Renal pelvis (tissue), 4 donors: ENCODE measurements around the gene PROX1. TPM values are rescaled to one million over a fixed set of nuclear protein-coding genes. Genes with fewer than 3 reads are reported as not detected.

ENCODE experiments used
- DNase-seq: peaks from one replicate; pipeline ENCODE4 v3.0.0-alpha.2; 2013
- polyA plus RNA-seq, 3 donors: library from polyadenylated mRNA; unstranded; fragments of 120-200 nt; gene quantifications; one replicate each; pipeline ENCODE4 v1.2.1, GENCODE V29; 2013; ENCODE audit not compliant: insufficient read length in 3 of 3

The PROX1 gene
- polyA plus RNA-seq, 3 donors, result 6.0 to 7.4 (median 6.7) TPM

DNA sequence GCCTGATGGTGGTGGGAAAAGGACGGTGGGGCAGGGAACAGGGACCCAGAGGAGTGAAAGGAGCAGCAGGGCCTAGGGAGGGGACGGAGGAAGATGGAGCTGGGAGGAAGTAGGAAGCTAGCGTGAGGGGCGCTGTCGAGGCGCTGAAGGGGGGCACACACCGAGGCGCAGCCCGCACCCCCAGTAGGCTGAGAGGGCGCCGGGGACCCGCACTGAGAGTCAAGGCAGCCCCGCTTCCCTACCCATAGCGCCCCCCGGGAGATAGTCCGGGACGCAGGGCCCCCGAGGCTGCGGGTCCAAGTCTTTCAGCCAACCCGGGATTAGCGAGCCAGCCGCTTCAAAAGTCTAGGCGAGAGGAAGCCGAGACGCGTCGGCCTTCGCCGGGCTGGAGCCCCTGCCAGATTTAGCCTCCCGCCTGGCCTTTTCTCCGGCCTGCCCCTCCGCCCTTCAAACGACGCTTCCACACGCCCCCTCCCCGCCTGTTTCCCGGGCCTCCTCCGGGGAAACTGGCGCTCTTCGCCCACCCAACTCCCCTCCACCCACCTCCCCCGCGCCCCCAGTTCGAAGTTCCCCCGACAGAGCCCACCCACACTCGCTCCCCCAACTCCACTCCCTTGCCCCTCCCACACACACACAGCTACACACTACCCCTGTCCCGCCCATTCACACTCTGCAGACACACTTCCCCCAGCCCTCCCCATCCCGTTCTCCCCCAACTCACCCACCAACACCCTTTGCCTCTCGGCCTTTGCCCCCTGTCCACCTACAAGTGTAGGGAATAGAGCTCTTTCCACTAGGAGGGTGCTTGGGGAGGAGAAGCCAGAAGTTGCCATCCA lies 7.8 kb upstream of the PROX1 start:
- DNase-seq, result no peak

DNA sequence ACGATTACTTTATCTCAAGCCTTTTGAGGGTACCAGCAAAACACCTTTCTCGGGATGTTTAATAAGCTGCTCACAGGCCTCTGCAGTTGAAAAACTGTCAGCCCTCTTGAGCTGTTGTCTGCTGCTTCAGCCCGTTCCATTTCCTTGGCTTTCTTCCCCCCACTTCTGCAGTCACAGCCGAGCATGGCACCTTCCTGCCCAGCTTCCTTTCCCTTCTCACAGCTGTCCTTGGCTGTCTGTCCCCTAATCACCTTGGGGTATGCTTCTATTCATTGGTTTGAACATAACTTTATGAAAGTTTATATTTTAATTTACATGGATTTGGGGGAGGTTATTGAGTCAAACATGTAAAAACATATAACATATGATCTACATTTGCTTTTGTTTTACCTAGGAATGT lies 6.9 kb upstream of the PROX1 start:
- DNase-seq, result no peak

DNA sequence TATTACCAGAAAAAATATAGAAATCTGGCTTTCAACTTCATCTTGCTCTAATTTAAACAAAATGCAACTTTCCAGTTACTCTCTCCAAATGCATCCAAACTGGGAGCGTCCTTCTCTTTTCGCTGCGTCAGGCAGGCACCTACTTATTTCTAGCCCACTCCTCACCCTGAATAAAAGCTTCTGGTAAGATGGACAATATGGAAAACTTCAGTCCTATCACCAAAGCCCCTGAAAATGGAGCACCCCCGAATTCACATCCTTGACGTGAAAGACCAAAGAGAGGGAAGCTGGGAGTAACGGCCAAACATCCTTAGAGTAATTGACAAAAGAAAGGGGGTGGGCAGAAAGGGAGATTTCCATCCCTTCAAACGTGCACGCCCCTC lies 5.5 kb upstream of the PROX1 start:
- no peak for DNase-seq

DNA sequence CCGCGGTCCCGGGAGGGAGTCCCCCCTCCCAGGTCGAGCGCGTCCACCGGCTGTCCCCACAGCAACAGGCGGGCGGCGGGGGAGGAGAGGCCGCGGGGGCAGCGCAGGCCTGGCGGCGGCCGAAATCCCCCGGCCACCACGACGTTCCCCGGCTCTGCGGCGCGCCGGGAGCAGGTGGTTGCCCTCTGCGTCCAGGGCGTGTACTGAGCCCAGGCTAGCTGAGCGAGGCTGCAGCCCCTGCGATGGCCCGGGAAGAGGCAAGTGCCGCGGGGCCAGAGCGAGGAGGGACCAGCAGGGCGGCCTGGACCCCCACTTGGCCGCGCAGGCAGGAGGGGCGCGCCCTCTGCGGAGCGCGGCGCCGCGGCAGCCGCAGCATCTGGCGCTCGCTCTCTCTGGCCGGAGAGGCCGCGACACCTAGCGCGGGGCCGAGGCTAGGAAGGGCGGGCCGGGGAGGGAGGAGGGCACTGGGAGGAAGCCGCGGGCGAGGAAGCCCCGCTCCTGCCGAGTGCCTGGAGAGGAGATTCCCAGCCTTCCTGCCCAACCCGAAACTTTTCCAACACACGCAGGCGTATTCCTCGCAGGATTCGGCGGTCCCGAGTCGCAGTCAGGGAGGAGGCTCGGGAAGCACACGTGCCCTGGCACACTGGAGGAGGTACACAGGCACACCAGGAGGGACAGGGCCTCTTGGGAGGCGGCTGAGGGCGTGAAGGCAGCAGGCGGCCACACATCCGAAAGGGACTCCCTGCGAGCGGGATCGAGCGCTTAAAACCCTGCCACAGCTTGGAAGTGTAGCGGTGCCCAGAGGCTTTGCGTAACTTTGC lies 4.9 kb upstream of the PROX1 start:
- no peak for DNase-seq

DNA sequence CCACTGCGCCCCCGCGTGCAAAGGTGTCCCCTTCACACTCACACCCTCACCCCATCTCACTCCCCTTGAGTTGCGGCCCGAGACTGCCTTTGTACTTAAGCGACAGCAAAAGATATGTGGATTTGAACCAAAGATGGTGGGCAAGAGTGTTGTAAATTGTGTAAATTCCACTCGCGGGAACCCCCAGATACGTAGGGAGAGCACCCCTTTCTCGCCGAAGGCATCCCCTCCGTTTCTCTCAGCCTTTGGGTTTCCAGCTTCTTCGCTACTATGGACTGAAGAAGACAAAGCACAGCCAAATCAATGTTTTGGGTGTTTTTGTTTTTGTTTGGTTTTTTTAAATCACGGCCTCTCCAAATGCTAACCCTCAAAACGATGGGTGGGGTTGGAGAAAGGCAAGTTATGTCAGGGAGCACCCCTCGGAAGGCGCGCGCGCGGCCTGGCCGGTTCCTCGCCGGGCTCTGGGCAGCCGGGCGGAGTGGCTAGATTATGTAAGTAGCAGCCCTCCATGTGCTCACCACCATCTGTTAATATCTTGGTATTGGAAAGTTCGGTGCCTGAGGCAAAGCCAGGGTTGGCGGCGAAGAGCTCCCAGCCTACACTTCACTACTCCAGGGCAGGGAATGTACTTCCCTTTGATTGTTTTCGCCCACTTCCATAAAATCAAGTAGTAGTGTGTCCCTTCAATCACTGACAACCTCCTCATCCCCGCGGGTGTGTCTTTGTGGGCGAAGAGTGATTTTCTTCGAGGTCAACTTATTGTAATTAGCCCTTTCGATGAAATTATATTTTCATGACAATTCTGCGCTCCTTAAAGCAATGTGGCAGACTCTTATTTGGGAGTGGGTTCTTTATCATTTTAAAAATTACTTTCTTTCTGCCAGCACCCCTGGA lies 4.0 kb upstream of the PROX1 start:
- DNase-seq, result no peak

DNA sequence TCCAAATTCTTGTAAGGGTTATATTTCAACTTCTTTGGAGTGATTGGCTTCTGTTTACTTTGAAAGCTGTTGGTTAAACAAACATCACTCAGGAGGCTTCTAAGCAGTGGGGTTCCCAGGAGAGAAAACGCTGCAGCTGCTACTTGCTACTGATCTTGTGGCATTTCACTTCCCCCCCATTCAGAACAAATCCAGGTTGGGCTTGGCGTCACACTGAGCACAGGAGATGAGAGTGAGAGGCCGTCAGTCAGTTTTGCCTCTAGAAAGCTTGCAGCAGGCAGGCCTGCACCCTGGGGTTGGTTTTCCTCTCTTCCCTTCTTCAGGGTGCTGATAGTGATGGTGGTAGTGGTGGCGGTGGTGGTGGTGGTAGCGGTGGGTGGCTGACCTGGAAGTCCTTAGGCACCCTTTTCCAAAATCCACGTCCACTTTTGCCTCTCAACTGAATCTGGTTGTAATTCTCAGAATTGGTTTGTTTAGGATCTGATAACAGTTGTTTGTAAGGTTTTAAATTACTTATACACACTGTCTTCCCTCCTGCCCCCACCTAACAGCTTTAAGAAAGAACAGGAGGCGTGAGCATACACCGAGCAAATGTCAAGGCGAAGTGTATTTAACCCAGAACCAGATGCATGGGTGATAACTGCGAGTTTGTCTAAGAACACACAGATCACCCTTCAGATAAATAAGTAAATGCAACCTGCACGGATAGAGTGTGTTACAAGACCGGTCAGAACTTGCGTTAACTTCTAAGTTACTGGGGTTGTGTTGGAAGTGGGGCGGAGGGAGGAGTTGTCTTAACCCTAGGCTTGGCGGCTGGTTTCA lies 3.2 kb upstream of the PROX1 start:
- DNase-seq, result no peak

DNA sequence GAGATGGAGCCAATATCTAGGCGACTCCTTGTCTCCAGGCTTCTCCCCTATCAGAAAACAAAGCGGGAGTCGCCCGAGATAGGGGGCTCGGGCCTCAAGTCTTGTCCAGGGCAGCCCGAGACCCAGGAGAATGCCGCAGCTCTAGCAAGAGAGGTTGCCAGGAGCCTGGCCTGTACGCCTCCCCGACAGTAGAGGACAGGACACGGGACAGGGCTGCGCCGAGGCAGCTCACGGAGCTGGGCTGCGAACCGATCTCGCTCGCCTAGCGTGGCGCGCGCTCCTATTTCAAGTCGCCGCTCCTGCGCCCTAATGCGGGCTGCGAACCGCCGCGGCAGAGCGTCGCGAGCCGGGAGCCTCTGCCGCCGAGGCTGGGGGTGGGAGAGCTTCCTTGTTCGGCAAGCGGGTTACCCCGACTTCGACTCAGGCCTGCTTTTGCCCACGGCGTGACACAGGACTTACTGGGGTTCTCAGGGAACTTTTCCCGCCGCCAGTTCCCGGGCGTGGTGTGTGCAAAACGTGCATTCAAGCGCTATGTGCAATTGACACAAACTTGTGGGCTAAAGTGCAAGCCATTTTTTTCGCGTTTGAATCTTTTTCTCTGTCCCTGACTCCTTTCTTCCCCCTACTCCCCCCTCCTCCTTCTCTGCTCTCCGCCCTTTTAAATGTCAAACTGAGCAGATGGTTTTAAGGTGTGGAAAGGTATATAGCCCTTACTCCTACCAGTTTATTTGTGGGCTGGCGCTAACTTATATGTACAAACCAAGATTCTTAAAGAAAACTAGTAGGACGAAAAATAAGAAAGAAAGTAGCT lies 2.4 kb upstream of the PROX1 start:
- no peak for DNase-seq

DNA sequence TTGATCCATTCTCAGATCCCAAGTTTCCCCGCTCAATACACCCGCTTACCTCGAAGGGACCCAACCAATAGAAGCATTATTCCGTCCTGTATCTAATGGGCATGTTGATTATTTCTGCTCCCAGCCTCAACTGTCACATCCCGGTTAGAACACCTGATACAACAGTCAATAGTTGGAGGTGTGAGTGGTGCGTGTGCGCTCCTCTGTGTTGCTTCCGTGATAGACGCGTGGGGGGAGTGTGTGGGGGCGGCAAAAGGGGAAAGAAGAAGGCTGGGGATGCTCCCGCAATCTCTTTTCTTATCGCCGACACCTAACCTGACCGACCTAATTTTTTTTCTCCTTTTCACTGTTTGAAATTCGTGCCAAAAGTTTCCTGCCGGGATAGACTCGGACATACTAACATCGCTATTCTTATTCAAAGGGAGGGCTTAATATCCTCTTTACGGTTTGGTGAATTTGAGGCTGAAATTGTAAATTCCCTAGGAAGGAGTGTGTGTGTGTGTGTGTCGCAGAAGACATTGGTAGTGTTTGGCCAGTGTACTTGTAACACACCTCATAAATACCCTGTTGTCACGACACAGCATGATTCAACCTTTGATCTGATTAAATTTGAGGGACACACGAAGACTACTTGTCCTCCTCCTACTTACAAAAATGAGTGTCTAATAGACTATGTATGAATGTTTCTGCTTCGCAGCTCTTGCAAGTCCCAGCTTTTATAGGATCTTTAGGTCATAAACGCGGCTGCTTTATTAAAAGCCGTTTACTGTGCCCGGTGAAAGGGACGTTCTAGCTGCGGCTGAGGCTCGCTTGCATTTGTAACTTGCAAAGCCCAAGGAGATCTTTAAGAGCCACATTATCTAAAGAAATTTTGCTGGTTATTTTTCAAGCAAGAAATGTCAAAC lies 1.5 kb upstream of the PROX1 start:
- DNase-seq, result no peak

DNA sequence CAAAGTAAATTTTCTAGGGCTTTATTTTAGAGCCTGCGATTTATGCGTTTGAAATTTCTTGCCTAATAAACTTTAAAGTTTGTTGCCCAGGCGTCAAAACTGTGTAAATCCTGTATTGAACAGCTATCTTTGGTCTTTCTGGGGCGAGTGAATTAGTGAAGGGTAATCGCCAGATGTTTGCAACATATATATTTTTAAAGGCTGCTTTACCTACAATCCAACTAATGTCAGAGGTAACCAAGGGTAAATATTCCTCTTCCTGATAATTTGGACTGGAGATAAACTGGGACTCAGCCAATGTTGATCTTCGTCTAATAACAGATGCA lies 885 bp upstream of the PROX1 start:
- no peak for DNase-seq

DNA sequence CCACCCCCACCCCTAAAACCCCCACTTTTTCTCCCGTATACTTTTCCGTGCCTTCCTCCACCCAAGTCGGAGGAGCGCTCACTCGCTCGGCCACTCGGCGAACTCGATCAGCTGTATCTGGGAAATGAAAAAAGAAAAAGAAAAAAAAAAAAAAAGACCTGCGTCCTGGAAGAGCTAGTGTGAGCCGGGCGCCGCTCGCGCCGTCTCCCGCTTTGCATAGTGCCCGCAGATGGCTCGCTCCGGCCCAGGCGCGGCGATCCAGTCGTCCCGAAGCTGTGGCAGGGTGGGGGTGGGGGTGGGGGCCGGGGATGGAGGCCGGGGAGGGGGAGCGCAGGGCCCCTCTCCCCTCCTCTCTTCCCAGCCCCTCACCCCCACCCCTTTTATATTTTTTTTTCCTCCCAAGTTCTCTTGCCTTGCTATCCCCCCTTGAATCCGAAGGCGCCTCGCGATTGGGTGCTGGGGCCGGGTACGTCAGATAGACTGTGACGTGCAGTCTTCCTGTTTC lies 299 bp upstream of the PROX1 start:
- DNase-seq, result no peak

DNA sequence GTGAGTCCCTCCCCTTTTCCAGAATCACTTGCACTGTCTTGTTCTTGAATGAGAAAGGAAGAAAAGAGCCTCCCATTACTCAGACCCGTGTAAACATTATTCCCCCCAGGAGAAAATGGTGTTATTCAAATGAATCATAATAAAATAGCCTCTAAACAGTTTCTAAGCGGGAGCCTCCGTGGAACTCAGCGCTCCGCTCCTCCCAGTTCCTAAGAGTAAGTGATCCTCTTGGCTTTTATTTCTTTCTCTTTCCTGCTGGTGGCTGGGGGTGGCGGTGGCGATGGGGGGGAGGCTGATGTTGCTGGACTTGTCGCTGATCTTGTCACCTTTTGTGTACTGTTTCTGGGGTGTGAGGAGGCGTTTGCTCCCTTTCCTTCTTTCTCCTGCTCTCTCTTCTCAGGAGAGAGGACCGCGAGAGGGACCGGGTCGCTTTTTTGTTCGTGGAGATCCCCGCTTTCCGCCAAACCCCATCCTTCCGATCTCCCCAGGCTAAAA lies 781 bp downstream of the PROX1 start:
- no peak for DNase-seq

DNA sequence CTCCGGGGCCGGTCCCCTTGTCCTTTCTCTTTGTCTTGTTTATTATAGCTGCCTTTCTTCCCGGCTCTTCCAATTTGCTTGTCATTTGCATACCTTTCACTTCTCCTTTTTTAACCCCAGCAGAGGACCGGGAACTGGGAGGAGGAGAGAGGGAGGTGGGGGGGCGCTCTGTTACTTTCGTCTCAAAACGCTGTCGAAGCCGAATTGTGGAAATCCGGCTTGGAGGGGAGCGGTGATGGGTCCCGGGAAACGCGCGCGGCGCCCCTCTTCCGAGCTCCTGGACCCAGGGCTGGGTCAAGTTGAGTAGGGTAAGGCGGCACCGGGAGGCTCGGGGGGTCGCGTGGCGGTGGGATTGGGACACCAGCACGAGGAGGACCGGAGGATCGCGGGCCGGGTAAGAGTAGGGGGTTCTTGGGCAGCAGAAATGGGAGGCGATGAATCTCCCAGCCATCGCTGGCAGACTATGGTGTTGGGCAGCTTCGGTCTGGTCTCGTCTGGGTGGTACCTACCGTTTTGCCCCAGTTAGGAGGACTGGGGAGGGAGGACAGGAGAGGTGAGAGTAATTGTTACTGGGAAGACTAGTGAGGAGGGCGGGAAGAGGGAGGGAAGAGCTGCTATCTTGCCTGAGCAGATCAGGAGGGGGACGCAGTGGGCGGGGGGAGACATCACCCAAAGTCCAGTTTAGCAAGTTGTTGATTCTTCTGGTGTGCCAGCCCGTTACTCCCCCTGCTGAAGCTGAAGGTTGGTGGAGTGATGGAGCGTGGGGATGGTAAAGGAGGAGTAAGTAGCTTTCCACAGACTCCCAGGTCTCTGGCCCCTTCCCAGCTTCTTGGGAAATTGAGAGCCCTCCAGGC lies 1.5 kb downstream of the PROX1 start:
- no peak for DNase-seq

DNA sequence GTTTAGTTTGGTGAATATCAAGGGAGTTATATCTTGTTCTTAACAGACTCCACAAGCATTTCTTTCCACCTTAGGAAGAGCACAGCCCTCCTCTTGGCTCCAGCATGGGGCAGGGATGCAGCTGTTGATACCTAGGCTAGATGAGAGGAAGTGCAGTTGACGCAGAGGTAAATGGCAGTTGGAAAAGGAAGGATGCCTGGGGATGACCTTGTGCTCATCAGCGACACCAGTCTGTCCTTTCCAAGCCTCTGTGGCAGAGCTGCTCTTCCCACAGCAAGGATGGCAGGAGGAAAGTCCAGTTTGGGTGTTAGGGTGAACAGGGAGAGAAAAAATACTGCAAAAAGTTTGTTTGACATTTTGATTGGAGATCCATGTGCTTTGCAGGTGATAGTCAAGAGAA lies 6.2 kb downstream of the PROX1 start:
- no peak for DNase-seq

DNA sequence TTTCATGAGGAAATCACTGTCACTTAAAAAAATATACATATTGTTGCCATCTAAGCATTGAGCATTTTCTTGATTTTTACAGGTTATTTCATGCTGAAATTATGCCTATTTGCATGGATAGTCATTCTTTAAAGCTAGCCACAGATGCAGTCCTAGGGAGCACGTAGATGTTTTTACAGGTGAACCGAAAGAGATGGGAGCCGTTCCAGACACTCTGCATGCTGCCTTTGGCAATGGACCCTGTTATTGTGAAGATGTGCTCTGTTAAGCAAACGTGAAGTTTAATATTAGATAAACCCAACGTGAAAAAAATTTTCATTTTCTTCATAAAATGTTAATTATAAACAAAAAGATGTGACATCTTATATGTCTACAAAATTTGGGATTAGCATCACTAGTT lies 7.1 kb downstream of the PROX1 start:
- no peak for DNase-seq

DNA sequence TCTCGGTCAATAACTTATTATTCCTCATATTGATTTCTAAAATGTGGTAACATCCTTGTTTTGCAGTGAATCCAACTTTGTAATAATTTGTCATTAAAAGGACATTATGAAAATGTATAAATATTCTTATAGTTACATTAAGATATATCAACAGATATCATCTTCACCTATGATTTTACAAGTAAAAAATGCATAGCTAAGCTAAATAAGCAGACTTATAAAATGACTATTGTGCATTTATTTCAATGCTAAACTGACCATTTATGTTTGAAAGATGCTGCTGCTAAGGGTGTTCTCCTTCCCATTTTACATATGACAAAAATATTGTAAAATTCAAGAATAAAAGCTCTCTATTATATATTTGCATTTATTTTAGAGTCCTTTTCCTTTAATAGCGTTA lies 7.8 kb downstream of the PROX1 start:
- no peak for DNase-seq

DNA sequence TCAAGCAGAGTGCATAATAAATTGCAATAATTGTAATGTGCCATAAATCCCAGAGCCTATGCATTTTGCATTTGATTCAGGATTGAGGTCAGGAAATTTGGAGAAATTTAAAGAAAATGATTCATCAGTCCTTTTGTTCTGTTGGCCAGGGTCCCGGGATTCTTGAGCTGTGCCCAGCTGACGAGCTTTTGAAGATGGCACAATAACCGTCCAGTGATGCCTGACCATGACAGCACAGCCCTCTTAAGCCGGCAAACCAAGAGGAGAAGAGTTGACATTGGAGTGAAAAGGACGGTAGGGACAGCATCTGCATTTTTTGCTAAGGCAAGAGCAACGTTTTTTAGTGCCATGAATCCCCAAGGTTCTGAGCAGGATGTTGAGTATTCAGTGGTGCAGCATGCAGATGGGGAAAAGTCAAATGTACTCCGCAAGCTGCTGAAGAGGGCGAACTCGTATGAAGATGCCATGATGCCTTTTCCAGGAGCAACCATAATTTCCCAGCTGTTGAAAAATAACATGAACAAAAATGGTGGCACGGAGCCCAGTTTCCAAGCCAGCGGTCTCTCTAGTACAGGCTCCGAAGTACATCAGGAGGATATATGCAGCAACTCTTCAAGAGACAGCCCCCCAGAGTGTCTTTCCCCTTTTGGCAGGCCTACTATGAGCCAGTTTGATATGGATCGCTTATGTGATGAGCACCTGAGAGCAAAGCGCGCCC lies 8.7 kb downstream of the PROX1 start:
- DNase-seq, result no peak

DNA sequence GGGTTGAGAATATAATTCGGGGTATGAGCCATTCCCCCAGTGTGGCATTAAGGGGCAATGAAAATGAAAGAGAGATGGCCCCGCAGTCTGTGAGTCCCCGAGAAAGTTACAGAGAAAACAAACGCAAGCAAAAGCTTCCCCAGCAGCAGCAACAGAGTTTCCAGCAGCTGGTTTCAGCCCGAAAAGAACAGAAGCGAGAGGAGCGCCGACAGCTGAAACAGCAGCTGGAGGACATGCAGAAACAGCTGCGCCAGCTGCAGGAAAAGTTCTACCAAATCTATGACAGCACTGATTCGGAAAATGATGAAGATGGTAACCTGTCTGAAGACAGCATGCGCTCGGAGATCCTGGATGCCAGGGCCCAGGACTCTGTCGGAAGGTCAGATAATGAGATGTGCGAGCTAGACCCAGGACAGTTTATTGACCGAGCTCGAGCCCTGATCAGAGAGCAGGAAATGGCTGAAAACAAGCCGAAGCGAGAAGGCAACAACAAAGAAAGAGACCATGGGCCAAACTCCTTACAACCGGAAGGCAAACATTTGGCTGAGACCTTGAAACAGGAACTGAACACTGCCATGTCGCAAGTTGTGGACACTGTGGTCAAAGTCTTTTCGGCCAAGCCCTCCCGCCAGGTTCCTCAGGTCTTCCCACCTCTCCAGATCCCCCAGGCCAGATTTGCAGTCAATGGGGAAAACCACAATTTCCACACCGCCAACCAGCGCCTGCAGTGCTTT lies 9.4 kb downstream of the PROX1 start:
- DNase-seq, result no peak
